ENCODE data around the gene DPF3. TPM values are rescaled to one million over a fixed set of nuclear protein-coding genes. Genes with fewer than 3 reads are reported as not detected.

The DPF3 gene
- polyA plus RNA-seq, 1 experiment, result 3.6 TPM

DNA sequence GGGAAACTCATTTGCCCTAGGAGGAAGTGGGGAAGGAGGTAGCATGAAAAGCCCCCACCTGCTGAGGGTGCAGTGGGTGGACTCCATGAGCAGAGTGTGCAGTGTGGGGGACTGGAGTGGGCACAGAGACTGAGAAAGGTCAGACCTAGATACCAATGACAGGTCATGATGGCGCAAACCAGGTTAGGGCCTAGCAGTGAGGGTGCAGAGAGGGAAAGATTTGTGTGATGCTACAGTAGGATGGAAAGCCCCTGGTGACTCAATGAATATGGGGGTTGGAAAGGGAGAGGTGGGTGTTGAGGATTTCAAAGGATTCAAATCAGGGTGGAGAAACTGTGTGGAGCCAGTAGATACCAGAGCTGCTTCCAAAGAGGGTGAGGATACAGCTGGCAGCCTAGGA is 319.2 kb downstream of the DPF3 start:
- Histone ChIP-seq H3K4me3 (ENCODE audit: low read depth, low read length) (no peak overlapping the region), H3K27me3 (ENCODE audit: control insufficient read depth, insufficient read depth, low read length) (no peaks in the 10 kb centered on the region; the same call in 1 of the 2 replicates), H3K36me3 (ENCODE audit: control insufficient read depth, insufficient read depth, low read length) (no peaks in the 10 kb centered on the region)
- no peak for DNase-seq (ENCODE audit: low read depth)
- TF ChIP-seq, protein P1, sequence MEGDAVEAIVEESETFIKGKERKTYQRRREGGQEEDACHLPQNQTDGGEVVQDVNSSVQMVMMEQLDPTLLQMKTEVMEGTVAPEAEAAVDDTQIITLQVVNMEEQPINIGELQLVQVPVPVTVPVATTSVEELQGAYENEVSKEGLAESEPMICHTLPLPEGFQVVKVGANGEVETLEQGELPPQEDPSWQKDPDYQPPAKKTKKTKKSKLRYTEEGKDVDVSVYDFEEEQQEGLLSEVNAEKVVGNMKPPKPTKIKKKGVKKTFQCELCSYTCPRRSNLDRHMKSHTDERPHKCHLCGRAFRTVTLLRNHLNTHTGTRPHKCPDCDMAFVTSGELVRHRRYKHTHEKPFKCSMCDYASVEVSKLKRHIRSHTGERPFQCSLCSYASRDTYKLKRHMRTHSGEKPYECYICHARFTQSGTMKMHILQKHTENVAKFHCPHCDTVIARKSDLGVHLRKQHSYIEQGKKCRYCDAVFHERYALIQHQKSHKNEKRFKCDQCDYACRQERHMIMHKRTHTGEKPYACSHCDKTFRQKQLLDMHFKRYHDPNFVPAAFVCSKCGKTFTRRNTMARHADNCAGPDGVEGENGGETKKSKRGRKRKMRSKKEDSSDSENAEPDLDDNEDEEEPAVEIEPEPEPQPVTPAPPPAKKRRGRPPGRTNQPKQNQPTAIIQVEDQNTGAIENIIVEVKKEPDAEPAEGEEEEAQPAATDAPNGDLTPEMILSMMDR (IDR thresholded peaks at IDR 0.05; ENCODE audit: insufficient read depth, low read depth, low read length), result no peak
- POLR2A ChIA-PET, result no interaction called here
- CTCF ChIA-PET, result no interaction called here

DNA sequence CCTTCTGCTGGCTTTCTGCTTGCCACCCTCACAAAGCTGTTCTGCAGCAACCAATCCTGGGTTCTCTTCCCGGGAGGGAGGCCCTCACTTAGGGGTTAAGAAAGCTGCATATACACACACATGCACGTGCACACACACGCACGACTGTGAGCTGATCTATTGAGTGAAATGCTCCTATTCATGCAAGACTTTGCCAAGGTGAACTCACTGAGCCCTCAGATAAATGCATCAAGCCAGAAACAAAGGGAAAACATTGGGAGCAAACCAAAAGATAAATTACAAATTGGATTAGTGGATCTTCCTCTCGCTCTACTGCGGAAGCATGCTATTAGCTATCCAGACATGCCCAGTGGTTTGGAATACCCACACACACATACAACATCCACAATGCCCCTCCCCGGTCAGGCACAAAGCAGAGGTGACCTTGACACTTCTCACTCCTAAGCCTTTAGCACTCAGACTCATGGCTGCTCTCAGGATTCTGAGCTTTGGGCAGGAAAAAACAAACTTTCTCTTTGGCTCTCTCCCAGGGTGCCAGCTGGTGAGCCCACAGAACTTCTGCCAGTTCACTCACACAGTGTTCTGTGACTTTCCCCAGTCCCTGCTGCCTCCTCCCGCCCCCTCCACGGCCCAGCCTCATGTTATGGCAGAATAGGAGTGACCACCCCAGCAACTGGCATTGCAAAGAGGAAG is 320.0 kb downstream of the DPF3 start:
- POLR2A ChIA-PET, result no interaction called here
- TF ChIP-seq, protein P1 (IDR thresholded peaks at IDR 0.05; ENCODE audit: insufficient read depth, low read depth, low read length), result no peak
- H3K36me3 ChIP-seq (ENCODE audit: control insufficient read depth, insufficient read depth, low read length), result no peaks in the 10 kb centered on the region
- no peak overlapping the region for H3K4me3 ChIP-seq (ENCODE audit: low read depth, low read length)
- CTCF ChIA-PET, result interaction anchor here (0.6 to 1.0 kb wide), 2 partner anchors 134 to 330 kb away, joined by 3 read pairs; no protein-coding TSS in a partner anchor
- no peaks in the 10 kb centered on the region; the same call in 1 of the 2 replicates for H3K27me3 ChIP-seq (ENCODE audit: control insufficient read depth, insufficient read depth, low read length)
- no peak for DNase-seq (ENCODE audit: low read depth)

Small RNA genes within 50 kb of the gene (small RNA-seq; reads per million reads assigned to genes)
- gene RF00019 (ENCODE audit: insufficient read length, low read depth, low replicate concordance), result not detected

Other genes with a start within 250 kb of the DPF3 start
- 22.9 and 29.2 TPM in 2 replicates for gene DCAF4, start 32.4 kb upstream of the DPF3 start, polyA plus RNA-seq (2011; rRNA removed)
- gene ZFYVE1, start 133.0 kb upstream of the DPF3 start, polyA plus RNA-seq (2011; rRNA removed), result 26.6 and 31.6 TPM in 2 replicates
- 21.9 and 27.5 TPM in 2 replicates for gene RBM25, start 164.4 kb upstream of the DPF3 start, polyA plus RNA-seq (2011; rRNA removed)
- 15.8 and 23.0 TPM in 2 replicates for gene PSEN1, start 242.4 kb upstream of the DPF3 start, polyA plus RNA-seq (2011; rRNA removed)